Left ventricle myocardium inferior (tissue), 1 donor: ENCODE results near the gene POLR3B. TPM values are rescaled to one million over a fixed set of nuclear protein-coding genes. Genes with fewer than 3 reads are reported as not detected.
"Not testable (repeated sequence)": the region's sequence is repeated elsewhere in the genome, so short reads cannot be mapped to it uniquely, and the experiment has no call there.

Source experiments
- DNase-seq: peaks from one replicate; pipeline ENCODE4 v3.0.0-alpha.2; 2020
- H3K27ac ChIP-seq: fragments of 200-600 bp; replicated peaks from 2 replicates; pipeline ENCODE4 v1.8.0; 2021
- H3K27me3 ChIP-seq: fragments of 200-600 bp; 2 replicates; pipeline ENCODE4 v1.8.0; 2021; ENCODE audit warnings: low read depth
- H3K36me3 ChIP-seq: fragments of 200-600 bp; 2 replicates; pipeline ENCODE4 v1.8.0; 2021
- H3K4me1 ChIP-seq: fragments of 200-600 bp; 2 replicates; pipeline ENCODE4 v1.8.0; 2021
- H3K4me3 ChIP-seq: fragments of 200-600 bp; 2 replicates; pipeline ENCODE4 v1.8.0; 2021; ENCODE audit warnings: mild to moderate bottlenecking, moderate library complexity
- H3K9me3 ChIP-seq: fragments of 200-600 bp; replicated peaks from 2 replicates; pipeline ENCODE4 v1.8.0; 2021
- intact Hi-C: fragments of 100-400 bp; cut with micrococcal nuclease; formaldehyde crosslinking; loops from one replicate; pipeline ENCODE4 v1.11.0; 2022
- total RNA-seq: library from RNA; stranded (reverse); fragmentation: NEBNext Ultra II Directional; extraction: Animal tissue kit (Norgen Biotek cat#: 25700); gene quantifications from one replicate; pipeline ENCODE4 v1.2.1, GENCODE V29; 2021
- TF ChIP-seq, protein P1 (sequence below): fragments of 200-600 bp; IDR thresholded peaks from 2 replicates; pipeline ENCODE4 v1.8.0; 2021; ENCODE audit warnings: antibody characterized with exemption, mild to moderate bottlenecking, borderline replicate concordance
- donor health status: DM: no; HTN: yes; CAD: no; lungs with severe emphysema.

POLR3B gene
- total RNA-seq, 1 donor from 2014 or later: 8.5 TPM

DNA sequence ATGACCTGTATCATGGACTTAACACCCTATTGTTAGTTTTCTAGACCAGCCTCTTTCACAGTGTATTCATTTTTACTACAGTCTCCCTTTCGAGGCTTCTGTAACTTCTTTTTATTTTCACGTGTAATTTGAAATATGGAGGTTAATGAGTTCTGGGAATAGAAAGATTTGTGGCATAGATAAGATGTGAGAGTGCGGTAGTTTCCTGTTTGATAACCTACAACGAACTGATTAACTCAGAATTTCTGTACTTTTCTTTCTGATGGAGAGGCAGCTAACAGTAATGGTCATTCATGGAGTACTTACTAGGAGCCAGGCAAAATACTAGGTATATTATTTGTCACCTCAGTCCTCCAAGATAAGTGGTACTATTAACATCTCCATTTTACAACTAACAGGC, 21.2 kb downstream of the POLR3B start:
- Histone ChIP-seq H3K4me3 (no peak overlapping the region), H3K4me1 (no peaks in the 10 kb centered on the region), H3K27ac (no peak overlapping the region), H3K27me3 (no peaks in the 10 kb centered on the region), H3K9me3 (peaks cover 11% of the 10 kb centered on the region), H3K36me3 (peaks cover 91% of the 10 kb centered on the region)
- TF ChIP-seq, protein P1, sequence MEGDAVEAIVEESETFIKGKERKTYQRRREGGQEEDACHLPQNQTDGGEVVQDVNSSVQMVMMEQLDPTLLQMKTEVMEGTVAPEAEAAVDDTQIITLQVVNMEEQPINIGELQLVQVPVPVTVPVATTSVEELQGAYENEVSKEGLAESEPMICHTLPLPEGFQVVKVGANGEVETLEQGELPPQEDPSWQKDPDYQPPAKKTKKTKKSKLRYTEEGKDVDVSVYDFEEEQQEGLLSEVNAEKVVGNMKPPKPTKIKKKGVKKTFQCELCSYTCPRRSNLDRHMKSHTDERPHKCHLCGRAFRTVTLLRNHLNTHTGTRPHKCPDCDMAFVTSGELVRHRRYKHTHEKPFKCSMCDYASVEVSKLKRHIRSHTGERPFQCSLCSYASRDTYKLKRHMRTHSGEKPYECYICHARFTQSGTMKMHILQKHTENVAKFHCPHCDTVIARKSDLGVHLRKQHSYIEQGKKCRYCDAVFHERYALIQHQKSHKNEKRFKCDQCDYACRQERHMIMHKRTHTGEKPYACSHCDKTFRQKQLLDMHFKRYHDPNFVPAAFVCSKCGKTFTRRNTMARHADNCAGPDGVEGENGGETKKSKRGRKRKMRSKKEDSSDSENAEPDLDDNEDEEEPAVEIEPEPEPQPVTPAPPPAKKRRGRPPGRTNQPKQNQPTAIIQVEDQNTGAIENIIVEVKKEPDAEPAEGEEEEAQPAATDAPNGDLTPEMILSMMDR: no peak
- DNase-seq: no peak
- intact Hi-C loops: no loop called here

DNA sequence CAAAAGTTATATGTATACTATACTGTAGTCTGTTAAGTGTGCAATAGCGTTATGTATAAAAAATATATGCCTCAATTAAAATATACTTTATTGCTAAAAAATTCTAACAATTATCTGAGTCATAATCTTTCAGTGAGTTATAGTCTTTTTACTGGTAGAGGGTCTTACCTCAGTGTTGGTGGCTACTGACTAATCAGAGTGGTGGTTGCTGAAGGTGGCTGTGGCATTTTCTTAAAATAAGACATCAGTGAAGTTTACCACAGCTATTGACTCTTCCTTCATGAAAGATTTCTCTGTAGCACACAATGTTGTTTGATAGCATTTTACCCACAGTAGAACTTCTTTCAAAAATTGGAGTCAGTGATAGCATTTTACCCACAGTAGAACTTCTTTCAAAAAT, 23.4 kb downstream of the POLR3B start:
- no peak overlapping the region for H3K4me3 ChIP-seq
- no peaks in the 10 kb centered on the region for H3K27me3 ChIP-seq
- TF ChIP-seq, protein P1: no peak
- no peak for DNase-seq
- H3K27ac ChIP-seq: no peak overlapping the region
- H3K4me1 ChIP-seq: no peaks in the 10 kb centered on the region
- H3K9me3 ChIP-seq: peaks cover 11% of the 10 kb centered on the region
- intact Hi-C loops: no loop called here
- H3K36me3 ChIP-seq: peaks cover 83% of the 10 kb centered on the region

DNA sequence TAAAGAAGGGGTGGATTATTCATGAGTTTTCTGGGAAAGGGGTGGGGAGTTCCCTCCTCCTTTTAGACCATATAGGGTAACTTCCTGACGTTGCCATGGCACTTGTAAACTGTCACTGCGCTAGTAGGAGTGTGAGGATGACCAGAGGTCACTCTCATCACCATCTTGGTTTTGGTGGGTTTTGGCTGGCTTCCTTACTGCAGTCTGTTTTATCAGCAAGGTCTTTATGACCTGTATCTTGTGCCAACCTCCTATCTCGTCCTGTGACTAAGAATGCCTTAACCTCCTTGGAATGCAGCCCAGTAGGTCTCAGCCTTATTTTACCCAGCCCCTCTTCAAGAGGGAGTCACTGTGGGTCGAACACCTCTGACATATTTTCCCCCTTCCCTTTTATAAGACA, 24.3 kb downstream of the POLR3B start:
- H3K4me1 ChIP-seq, H3K27ac ChIP-seq, DNase-seq, H3K4me3 ChIP-seq, H3K27me3 ChIP-seq, intact Hi-C loops: not testable (repeated sequence)
- peaks cover 76% of the 10 kb centered on the region for H3K36me3 ChIP-seq
- H3K9me3 ChIP-seq: peaks cover 11% of the 10 kb centered on the region

DNA sequence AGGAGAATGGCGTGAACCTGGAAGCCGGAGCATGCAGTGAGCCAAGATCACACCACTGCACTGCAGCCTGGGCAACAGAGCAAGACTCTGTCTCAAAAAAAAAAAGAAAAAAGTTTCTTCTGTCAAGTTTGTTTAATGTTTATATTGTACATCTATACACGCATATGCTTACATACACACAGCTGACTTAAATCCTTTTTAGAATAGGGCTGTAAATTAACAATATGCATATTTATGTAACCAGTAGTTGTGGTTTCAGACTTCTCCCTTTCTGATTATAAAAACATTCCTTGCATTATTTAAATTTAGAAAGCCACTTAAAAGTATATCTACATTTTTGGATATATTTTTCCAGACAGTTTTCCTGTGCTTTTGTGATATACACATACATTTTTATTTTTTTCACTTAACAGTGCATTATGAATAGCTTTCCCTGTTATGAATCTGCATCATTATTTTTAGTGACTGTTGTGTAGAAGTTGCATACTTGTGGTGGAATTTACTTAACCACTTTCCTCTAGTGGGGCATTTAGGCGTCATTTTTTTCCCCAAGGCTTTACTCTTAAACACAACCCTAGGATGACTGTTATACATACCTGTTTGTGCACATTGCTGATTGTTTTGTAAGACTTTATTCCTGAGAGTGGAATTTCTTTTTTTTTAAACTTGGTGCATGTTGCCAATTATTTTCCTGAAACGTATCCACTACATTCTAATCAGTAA, 29.4 kb downstream of the POLR3B start:
- intact Hi-C loops: loop anchor here (5.0 kb wide), 1 partner anchor 530 kb away; no protein-coding TSS in a partner anchor
- no peak overlapping the region for H3K27ac ChIP-seq
- H3K4me3 ChIP-seq: no peak overlapping the region
- H3K36me3 ChIP-seq: peaks cover 30% of the 10 kb centered on the region
- DNase-seq: no peak
- TF ChIP-seq, protein P1: no peak
- H3K27me3 ChIP-seq: no peaks in the 10 kb centered on the region
- no peaks in the 10 kb centered on the region for H3K4me1 ChIP-seq
- peaks cover 9% of the 10 kb centered on the region for H3K9me3 ChIP-seq

DNA sequence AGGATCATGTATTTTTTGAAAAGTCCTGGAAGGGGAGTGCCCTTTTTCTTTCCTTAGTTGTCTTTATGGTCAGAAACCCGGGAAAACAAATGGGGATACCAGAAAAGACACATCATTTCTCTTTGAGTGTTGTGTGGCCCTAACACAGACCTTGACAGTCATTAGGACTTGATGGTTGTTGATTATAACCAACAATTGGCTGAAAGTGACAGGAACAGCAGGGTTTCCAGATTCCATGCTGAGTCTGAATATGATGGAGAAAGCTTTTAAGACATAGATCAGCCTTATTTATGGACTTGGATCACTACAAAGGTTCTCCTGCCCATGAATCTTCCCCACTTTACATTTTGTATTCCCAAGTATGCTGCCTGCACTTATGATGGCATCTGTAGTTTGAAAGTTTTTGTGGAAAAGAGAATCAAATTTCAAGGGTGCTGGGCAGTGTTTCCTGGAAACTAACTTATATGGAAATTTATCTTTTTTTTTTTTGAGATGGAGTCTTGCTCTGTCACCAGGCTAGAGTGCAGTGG, 30.4 kb downstream of the POLR3B start:
- H3K4me1 ChIP-seq: no peaks in the 10 kb centered on the region
- no peak for DNase-seq
- no peak overlapping the region for H3K4me3 ChIP-seq
- TF ChIP-seq, protein P1: no peak
- intact Hi-C loops: loop anchor here (5.0 kb wide), 1 partner anchor 529 kb away; no protein-coding TSS in a partner anchor
- no peak overlapping the region for H3K27ac ChIP-seq
- H3K36me3 ChIP-seq: peaks cover 24% of the 10 kb centered on the region
- no peaks in the 10 kb centered on the region for H3K27me3 ChIP-seq
- no peaks in the 10 kb centered on the region for H3K9me3 ChIP-seq

DNA sequence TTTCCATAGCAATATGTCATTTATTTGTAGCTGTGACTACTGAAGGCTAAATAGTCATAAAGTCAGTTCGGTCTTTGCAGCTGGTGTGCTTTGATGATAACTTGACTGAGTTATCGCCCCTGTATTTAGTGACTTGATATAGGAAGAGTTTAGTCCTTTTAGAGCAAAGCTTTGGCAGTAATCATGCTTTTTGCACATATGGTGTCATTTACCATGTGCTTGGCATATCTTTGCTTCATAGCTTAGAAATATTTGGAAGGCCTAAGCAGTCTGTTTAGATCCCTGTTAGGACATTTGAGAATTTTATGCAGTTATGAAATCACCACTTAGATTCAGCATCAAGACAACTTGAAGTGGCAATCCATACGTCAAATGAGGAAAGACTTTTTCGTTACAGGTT, 31.6 kb downstream of the POLR3B start:
- Histone ChIP-seq H3K9me3 (no peaks in the 10 kb centered on the region), H3K27ac (no peak overlapping the region), H3K27me3 (no peaks in the 10 kb centered on the region), H3K4me3 (no peak overlapping the region), H3K4me1 (no peaks in the 10 kb centered on the region), H3K36me3 (peaks cover 26% of the 10 kb centered on the region)
- intact Hi-C loops: loop anchor here (5.0 kb wide), 1 partner anchor 528 kb away; no protein-coding TSS in a partner anchor
- DNase-seq: no peak
- TF ChIP-seq, protein P1: no peak
